Common myeloid progenitor, CD34-positive (primary cell): ENCODE results near the gene VARS1.

Source experiments
- CTCF ChIA-PET: fragments of 350-600 bp; sonication (Branson Sonifier 250); formaldehyde crosslinking; loops from one replicate; lab custom pipeline; 2021; ENCODE audit warnings: antibody characterized with exemption; lab: Charles Lee
- POLR2A ChIA-PET: fragments of 350-600 bp; sonication (Branson Sonifier 250); formaldehyde crosslinking; loops from one replicate; lab custom pipeline; 2021; ENCODE audit warnings: antibody characterized with exemption; lab: Charles Lee
- DNase-seq, 3 donors: peaks; one replicate each; pipeline versions ENCODE4 v3.0.0 to v3.0.0-alpha.2; 2013
- H3K27ac ChIP-seq, 2 experiments: 1 replicate in 1 of 2; 2 replicates in 1 of 2; pipeline ENCODE4 v1.7.0; 2013; ENCODE audit warnings: inconsistent platforms in 2 of 2, low read length in 2 of 2, mild to moderate bottlenecking in 2 of 2, low read depth in 1 of 2, moderate library complexity in 1 of 2; ENCODE audit not compliant: severe bottlenecking in 2 of 2, insufficient read depth in 1 of 2, poor library complexity in 1 of 2
- H3K27me3 ChIP-seq, 5 experiments: replicated peaks in 2 of 5; 1 replicate in 3 of 5; 2 replicates in 2 of 5; pipeline versions ENCODE4 v1.6.1 to v1.7.0; 2013; ENCODE audit warnings: low read length in 4 of 5, mild to moderate bottlenecking in 2 of 5, moderate library complexity in 2 of 5, inconsistent platforms in 1 of 5; ENCODE audit not compliant: insufficient read depth in 5 of 5, control insufficient read depth in 4 of 5
- H3K36me3 ChIP-seq, 4 experiments: 1 replicate in 2 of 4; 2 replicates in 2 of 4; pipeline versions ENCODE4 v1.6.1 to v1.7.0; 2013; ENCODE audit warnings: low read length in 3 of 4, control low read depth in 1 of 4, mild to moderate bottlenecking in 1 of 4; ENCODE audit not compliant: control insufficient read depth in 4 of 4, insufficient read depth in 4 of 4
- H3K4me1 ChIP-seq, 4 experiments: 1 replicate in 3 of 4; 2 replicates in 1 of 4; pipeline versions ENCODE4 v1.6.1 to v1.7.1; 2013; ENCODE audit warnings: low read length in 3 of 4, mild to moderate bottlenecking in 3 of 4, control low read depth in 1 of 4, inconsistent platforms in 1 of 4, moderate library complexity in 1 of 4; ENCODE audit not compliant: control insufficient read depth in 4 of 4, insufficient read depth in 4 of 4; ENCODE audit errors: control extremely low read depth in 1 of 4
- H3K4me3 ChIP-seq, 7 experiments: 1 replicate in 4 of 7; 2 replicates in 3 of 7; pipeline versions ENCODE4 v1.5.1 to v1.7.0; 2013; ENCODE audit warnings: mild to moderate bottlenecking in 7 of 7, low read length in 6 of 7, moderate library complexity in 6 of 7, inconsistent platforms in 2 of 7, low read depth in 2 of 7, control low read depth in 1 of 7; ENCODE audit not compliant: insufficient read depth in 4 of 7, control insufficient read depth in 1 of 7; ENCODE audit errors: extremely low read depth in 1 of 7
- H3K9me3 ChIP-seq, 5 experiments: 1 replicate in 4 of 5; 2 replicates in 1 of 5; pipeline versions ENCODE4 v1.6.1 to v1.7.1; 2013; ENCODE audit warnings: low read length in 4 of 5, mild to moderate bottlenecking in 2 of 5, inconsistent platforms in 1 of 5, low read depth in 1 of 5, moderate library complexity in 1 of 5; ENCODE audit not compliant: control insufficient read depth in 4 of 5, insufficient read depth in 2 of 5; ENCODE audit errors: control extremely low read depth in 1 of 5
- WGBS: methylation state at CpG from one replicate; pipeline ENCODE4 v1.1.5; 2013; ENCODE audit not compliant: insufficient coverage; 5-methylcytosine and 5-hydroxymethylcytosine counted together

VARS1 gene

DNA sequence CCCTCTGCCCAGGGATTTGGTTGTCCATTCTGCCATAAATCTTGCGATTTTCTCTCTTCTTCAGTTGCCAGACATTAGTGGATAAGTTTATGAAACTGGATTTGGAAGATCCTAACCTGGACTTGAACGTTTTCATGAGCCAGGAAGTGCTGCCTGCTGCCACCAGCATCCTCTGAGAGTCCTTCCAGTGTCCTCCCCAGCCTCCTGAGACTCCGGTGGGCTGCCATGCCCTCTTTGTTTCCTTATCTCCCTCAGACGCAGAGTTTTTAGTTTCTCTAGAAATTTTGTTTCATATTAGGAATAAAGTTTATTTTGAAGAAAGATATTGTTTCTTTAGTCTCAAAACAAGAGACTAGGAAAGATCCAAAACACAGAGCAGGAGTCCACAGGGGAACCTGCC is 33.2 kb downstream of the VARS1 start, which contains the start of gene SAPCD1:
Gene SAPCD1, plus strand, starts transcription at position 301 of the 400 bp plus-strand sequence. CDS start 399 bp downstream, outside the sequence.
- Histone ChIP-seq H3K27ac (no peak within 1 kb of the TSS), H3K36me3 (peaks cover 9 to 67% (median 54%) of the 10 kb centered on the region in 4 experiments), H3K27me3 (no peaks in the 10 kb centered on the region), H3K4me3 (no peak within 1 kb of the TSS), H3K4me1 (no peaks in the 10 kb centered on the region), H3K9me3 (no peaks in the 10 kb centered on the region)
- WGBS = 78% methylated on average over 1 of the region's 4 CpGs
- ChIA-PET POLR2A (no interaction called here), CTCF (interaction anchor here (0.7 to 13.2 kb wide), 2 partner anchors 8 to 30 kb away, joined by 4 to 268 read pairs; partner anchors contain the start of genes CLIC1, DDAH2, MPIG6B and MSH5)
- DNase-seq = no peak

DNA sequence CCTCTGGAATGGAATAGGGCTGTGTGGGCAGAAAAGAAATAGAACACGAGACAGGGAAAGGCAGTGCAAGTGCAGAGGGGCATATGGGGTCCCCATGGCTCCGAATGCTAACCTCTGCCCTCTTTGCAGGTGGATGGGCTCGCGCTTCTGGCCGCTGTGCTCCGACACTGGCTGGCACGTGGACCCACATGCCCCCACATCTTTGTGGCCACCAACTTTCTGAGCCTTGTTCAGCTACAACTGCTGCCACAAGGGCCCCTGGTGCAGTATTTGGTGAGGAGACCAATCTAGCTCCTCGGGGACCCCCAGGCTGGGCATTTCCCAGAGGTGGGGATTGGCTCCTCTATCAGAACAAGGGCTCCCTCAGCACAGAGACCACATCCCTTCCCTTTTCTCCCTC is 34.2 kb downstream of the VARS1 start:
- Histone ChIP-seq H3K4me3 (no peak overlapping the region), H3K4me1 (no peaks in the 10 kb centered on the region), H3K27ac (no peak overlapping the region), H3K9me3 (no peaks in the 10 kb centered on the region), H3K36me3 (peaks cover 9 to 67% (median 54%) of the 10 kb centered on the region in 4 experiments), H3K27me3 (no peaks in the 10 kb centered on the region)
- ChIA-PET CTCF (interaction anchor here (0.9 kb wide), 1 partner anchor 11 kb away, joined by 3 read pairs; no protein-coding TSS in a partner anchor), POLR2A (interaction anchor here (0.6 kb wide), 1 partner anchor 20 kb away, joined by 3 read pairs; no protein-coding TSS in a partner anchor)
- WGBS = 100% methylated on average over 7 of the region's 8 CpGs
- no peak for DNase-seq

DNA sequence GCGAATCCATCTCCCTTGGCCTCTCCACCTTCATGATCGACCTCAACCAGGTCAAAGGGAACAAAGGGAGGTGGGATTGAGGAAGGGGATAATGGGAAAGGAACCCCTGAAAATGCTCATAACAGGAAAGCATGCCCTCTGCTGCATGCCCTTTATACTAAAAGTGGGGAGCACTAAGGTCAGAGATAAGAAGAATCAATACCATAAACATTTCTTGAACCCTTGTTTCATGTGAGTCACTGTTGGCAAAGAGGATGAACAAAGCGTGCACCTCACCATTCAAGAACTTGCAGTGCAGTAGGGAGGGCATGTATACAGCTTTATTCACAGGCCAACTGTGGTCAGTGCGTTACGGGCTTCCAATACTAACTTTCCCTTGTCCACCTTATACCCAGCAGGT is 34.8 kb downstream of the VARS1 start:
- H3K27ac ChIP-seq = peak overlapping the region in 1 of 2 experiments; percentile 21
- H3K36me3 ChIP-seq = peaks cover 9 to 67% (median 54%) of the 10 kb centered on the region in 4 experiments
- no peaks in the 10 kb centered on the region for H3K27me3 ChIP-seq
- CTCF ChIA-PET = interaction anchor here (0.9 to 1.1 kb wide), 2 partner anchors 11 to 13 kb away, joined by 3 read pairs; no protein-coding TSS in a partner anchor
- no peaks in the 10 kb centered on the region for H3K4me1 ChIP-seq
- no peak for DNase-seq
- H3K4me3 ChIP-seq = no peak overlapping the region
- POLR2A ChIA-PET = no interaction called here
- no peaks in the 10 kb centered on the region for H3K9me3 ChIP-seq
- 93% methylated on average over 3 of the region's 5 CpGs for WGBS

DNA sequence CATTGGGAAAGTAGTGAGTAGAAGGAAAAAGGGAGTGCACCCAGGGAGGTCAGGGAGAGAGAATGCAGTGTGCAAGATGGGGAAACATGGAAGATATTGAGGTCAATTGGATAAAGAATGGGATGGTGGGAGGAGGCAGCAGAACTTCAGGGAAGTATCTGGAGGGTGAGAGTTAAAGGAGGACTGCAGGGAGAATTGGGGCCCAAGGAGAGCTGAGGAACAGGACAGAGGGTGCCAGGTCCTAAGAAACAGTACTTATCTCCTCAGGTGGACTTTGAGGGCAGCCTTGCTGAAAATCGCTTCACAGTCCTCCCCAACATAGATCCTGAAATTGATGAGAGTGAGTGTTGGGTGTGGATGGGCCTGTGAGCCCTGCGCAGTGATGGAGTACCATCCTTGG is 37.3 kb downstream of the VARS1 start:
- DNase-seq = no peak
- no peak overlapping the region for H3K4me3 ChIP-seq
- no peaks in the 10 kb centered on the region for H3K4me1 ChIP-seq
- H3K27ac ChIP-seq = no peak overlapping the region
- 100% methylated on average over 1 of the region's 2 CpGs for WGBS
- H3K27me3 ChIP-seq = no peaks in the 10 kb centered on the region
- H3K9me3 ChIP-seq = no peaks in the 10 kb centered on the region
- ChIA-PET POLR2A (no interaction called here), CTCF (interaction anchor here (0.6 to 2.4 kb wide), 5 partner anchors 11 to 29 kb away, joined by 3 to 16 read pairs (median 3); partner anchors contain the start of genes DDAH2 and MSH5)
- peaks cover 9 to 56% (median 45%) of the 10 kb centered on the region in 4 experiments for H3K36me3 ChIP-seq

DNA sequence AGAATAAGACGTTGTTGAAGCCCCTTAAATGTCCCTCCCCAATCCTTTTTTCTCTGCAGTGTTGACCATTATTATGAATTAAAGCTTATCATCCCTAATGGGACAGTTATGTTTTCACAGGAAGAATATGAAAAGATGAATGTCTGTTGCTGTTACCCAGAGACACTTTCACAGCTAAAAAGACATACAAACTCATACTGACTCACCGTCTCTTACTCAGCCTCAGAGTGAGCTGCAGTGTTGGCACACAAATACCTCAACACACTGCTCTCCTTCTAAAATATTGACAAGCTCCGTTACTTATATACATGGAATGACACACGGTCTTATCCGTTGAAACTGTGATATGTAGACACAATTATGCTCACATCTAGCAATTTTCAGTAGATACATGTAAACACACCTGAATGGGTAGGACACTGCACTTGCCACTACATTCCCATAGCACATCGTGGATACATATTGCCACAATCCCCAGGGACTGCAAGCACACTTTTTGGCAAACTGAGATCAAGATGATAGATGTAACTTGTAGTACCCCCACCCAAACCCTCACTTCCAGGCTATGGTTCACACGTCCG is 42.7 kb downstream of the VARS1 start:
- peaks cover 0 to 24% (median 10%) of the 10 kb centered on the region in 4 experiments for H3K36me3 ChIP-seq
- no peak for DNase-seq
- H3K4me3 ChIP-seq = no peak overlapping the region
- POLR2A ChIA-PET = no interaction called here
- H3K27ac ChIP-seq = no peak overlapping the region
- 100% methylated on average over 5 of the region's 8 CpGs for WGBS
- CTCF ChIA-PET = interaction anchor here (0.5 to 1.5 kb wide), 6 partner anchors 11 to 77 kb away, joined by 3 to 5 read pairs (median 4); no protein-coding TSS in a partner anchor
- no peaks in the 10 kb centered on the region for H3K9me3 ChIP-seq
- no peaks in the 10 kb centered on the region for H3K4me1 ChIP-seq
- no peaks in the 10 kb centered on the region for H3K27me3 ChIP-seq

DNA sequence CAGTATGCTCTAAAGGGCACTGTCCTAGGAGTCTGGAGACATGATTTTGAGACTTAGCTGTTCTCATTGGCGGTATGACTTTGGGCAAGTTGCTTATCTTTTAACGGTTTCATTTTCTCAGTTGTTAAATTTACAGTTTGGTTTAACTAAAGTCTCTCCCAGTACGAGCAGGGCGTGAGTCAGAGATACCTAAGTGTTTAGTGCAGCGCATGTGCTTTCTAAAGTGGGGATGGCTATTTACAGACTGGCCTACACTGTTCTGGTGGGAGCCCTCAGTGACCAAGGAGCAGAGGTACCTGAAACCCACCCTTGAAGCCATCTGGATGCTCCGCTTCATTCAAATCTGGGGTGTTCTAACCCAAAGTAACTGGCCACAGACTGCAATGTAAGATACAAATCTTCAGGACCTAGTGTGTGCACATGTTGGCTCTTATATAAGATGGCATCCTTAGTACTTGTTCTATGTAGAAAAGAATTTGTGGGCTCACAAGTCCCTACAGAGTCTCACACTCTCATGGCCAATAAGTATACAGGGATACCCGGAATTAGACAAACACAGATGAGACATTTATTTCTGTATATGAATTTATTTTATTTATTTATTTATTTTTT is 45.0 kb downstream of the VARS1 start:
- Histone ChIP-seq H3K9me3 (no peaks in the 10 kb centered on the region), H3K27ac (peak overlapping the region in 1 of 2 experiments; percentile 40), H3K27me3 (no peaks in the 10 kb centered on the region), H3K4me3 (no peak overlapping the region), H3K36me3 (peaks cover 0 to 33% (median 14%) of the 10 kb centered on the region in 4 experiments), H3K4me1 (no peaks in the 10 kb centered on the region)
- ChIA-PET POLR2A (no interaction called here), CTCF (interaction anchor here (1.0 to 1.4 kb wide), 4 partner anchors 10 to 41 kb away, joined by 3 to 7 read pairs (median 3); partner anchors contain the start of gene MSH5)
- 97% methylated on average over 5 of the region's 7 CpGs for WGBS
- DNase-seq = no peak
